ENCODE data around the gene DNAH2. TPM values are rescaled to one million over a fixed set of nuclear protein-coding genes. Genes with fewer than 3 reads are reported as not detected.
A peak's percentile ranks its signal among the peaks of the same experiment; 100 is the strongest.

The DNAH2 gene
- total and polyA plus RNA-seq, 2 of the 4 experiments (the other 2 are of a cell fraction): under 0.01 to 0.02 TPM

GRCh38 chr17:7750321-7750821 is 32.8 kb downstream of the DNAH2 start:
- H3K9me3 ChIP-seq (ENCODE audit: control insufficient read depth, insufficient read depth, low read length): no peaks in the 10 kb centered on the region
- peak overlapping the region; percentile 54 to 87 for H4K8ac ChIP-seq (ENCODE audit: low read depth in 2 of 2, low read length in 2 of 2)
- H3K27ac ChIP-seq (ENCODE audit: insufficient read depth, low read length): peak overlapping the region; percentile 95
- peak overlapping the region; percentile 60 for H4K5ac ChIP-seq (ENCODE audit: low read depth, low read length)
- H3K27me3 ChIP-seq (ENCODE audit: control insufficient read depth, insufficient read depth, low read length): no peaks in the 10 kb centered on the region
- peaks cover 21% of the 10 kb centered on the region for H3K4me1 ChIP-seq (ENCODE audit: control insufficient read depth, insufficient read depth, low read length)
- H3K9ac ChIP-seq (ENCODE audit: low read depth, low read length): peak overlapping the region; percentile 28; the same call in 1 of the 2 replicates
- BruUV-seq (replicated peaks): no TSS peak
- peak overlapping the region; percentile 98 for H2BK5ac ChIP-seq (ENCODE audit: low read depth, low read length, poor library complexity, severe bottlenecking)
- no peaks in the 10 kb centered on the region for H3K9me1 ChIP-seq (ENCODE audit: insufficient read depth, low read length)
- dilution Hi-C loops (cut with HindIII; ENCODE audit: low sequenced_read_pairs, unreplicated experiment) (no loop called here), in situ Hi-C loops (cut with MboI; ENCODE audit: low sequenced_read_pairs) (no loop called here), intact Hi-C loops (cut with micrococcal nuclease) (no loop called here)
- DNase-seq: peak; percentile 89
- H3K56ac ChIP-seq (ENCODE audit: extremely low read depth, insufficient read depth, low read length): peak overlapping the region; percentile 84; the same call in 1 of the 2 replicates
- peak overlapping the region; percentile 90 for H3K4ac ChIP-seq (ENCODE audit: low read depth, low read length)
- peak; percentile 55 for ATAC-seq (ENCODE audit: low read depth)
- H4K91ac ChIP-seq (ENCODE audit: insufficient read depth, low read depth, low read length): peak overlapping the region; percentile 87
- H2BK15ac ChIP-seq (ENCODE audit: low read depth, low read length): peak overlapping the region; percentile 78; the same call in 2 of the 3 replicates
- H2BK120ac ChIP-seq (ENCODE audit: low read depth, low read length): peak overlapping the region; percentile 95
- H4K20me1 ChIP-seq (ENCODE audit: insufficient read depth, low read length): no peaks in the 10 kb centered on the region
- TF ChIP-seq MXI1 (IDR thresholded peaks at IDR 0.05; ENCODE audit: borderline replicate concordance, low read depth, low read length) (no peak), FOS (IDR thresholded peaks at IDR 0.05; ENCODE audit: low read depth, low read length) (peak; percentile 62)
- peak overlapping the region; percentile 90 for H3K23ac ChIP-seq (ENCODE audit: low read depth, low read length)
- H3K79me1 ChIP-seq (ENCODE audit: low read depth in 1 of 2, low read length in 2 of 2): no peaks in the 10 kb centered on the region
- peak overlapping the region; percentile 19 for H2AK9ac ChIP-seq (replicated peaks; ENCODE audit: low read depth, low read length, poor library complexity)
- ChIA-PET POLR2A (ENCODE audit: unreplicated experiment) (no interaction called here), CTCF (no interaction called here)
- WGBS, 2 experiments (ENCODE audit: extremely low coverage in 2 of 2, insufficient read length in 1 of 2): no CpG with 5 or more reads among the region's 4 CpGs
- H2AK5ac ChIP-seq (ENCODE audit: low read depth, low read length): peak overlapping the region; percentile 96
- no peak overlapping the region for H3K4me3 ChIP-seq (ENCODE audit: insufficient read depth, low read depth, low read length)
- peak overlapping the region; percentile 95 for H2BK20ac ChIP-seq (ENCODE audit: low read depth, low read length)
- H3K4me2 ChIP-seq (ENCODE audit: low read depth, low read length): peak overlapping the region; percentile 85; the same call in 1 of the 2 replicates
- H2AFZ ChIP-seq (replicated peaks; ENCODE audit: low read length, poor library complexity): no peak overlapping the region
- peak overlapping the region; percentile 74 for H3K14ac ChIP-seq (replicated peaks; ENCODE audit: low read depth, low read length)
- peak overlapping the region; percentile 99 for H3K18ac ChIP-seq (ENCODE audit: low read depth, low read length)
- no peaks in the 10 kb centered on the region for H3K36me3 ChIP-seq (ENCODE audit: control insufficient read depth, insufficient read depth, low read length)
